COLO829 (cell line): ENCODE measurements around the gene SPEN.
A peak's percentile ranks its signal among the peaks of the same experiment; 100 is the strongest.
"Not testable (repeated sequence)": the region's sequence is repeated elsewhere in the genome, so short reads cannot be mapped to it uniquely, and the experiment has no call there.

Source experiments
- DNase-seq: peaks from one replicate; pipeline ENCODE4 v3.0.0; 2012; ENCODE audit warnings: low spot score

SPEN gene, protein sequence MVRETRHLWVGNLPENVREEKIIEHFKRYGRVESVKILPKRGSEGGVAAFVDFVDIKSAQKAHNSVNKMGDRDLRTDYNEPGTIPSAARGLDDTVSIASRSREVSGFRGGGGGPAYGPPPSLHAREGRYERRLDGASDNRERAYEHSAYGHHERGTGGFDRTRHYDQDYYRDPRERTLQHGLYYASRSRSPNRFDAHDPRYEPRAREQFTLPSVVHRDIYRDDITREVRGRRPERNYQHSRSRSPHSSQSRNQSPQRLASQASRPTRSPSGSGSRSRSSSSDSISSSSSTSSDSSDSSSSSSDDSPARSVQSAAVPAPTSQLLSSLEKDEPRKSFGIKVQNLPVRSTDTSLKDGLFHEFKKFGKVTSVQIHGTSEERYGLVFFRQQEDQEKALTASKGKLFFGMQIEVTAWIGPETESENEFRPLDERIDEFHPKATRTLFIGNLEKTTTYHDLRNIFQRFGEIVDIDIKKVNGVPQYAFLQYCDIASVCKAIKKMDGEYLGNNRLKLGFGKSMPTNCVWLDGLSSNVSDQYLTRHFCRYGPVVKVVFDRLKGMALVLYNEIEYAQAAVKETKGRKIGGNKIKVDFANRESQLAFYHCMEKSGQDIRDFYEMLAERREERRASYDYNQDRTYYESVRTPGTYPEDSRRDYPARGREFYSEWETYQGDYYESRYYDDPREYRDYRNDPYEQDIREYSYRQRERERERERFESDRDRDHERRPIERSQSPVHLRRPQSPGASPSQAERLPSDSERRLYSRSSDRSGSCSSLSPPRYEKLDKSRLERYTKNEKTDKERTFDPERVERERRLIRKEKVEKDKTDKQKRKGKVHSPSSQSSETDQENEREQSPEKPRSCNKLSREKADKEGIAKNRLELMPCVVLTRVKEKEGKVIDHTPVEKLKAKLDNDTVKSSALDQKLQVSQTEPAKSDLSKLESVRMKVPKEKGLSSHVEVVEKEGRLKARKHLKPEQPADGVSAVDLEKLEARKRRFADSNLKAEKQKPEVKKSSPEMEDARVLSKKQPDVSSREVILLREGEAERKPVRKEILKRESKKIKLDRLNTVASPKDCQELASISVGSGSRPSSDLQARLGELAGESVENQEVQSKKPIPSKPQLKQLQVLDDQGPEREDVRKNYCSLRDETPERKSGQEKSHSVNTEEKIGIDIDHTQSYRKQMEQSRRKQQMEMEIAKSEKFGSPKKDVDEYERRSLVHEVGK (N-terminal part only)

GRCh38 chr1:15847100-15847892 is at the start of gene SPEN:
Gene SPEN (plus strand): TSS chr1:15847707. CDS start chr1:15848068, 361 bp downstream.
- DNase-seq: peak; percentile 88

- DNase-seq: peak; percentile 54
Measured at GRCh38 chr1:15799004-15799867, 48.3 kb upstream of the SPEN start.

DNA sequence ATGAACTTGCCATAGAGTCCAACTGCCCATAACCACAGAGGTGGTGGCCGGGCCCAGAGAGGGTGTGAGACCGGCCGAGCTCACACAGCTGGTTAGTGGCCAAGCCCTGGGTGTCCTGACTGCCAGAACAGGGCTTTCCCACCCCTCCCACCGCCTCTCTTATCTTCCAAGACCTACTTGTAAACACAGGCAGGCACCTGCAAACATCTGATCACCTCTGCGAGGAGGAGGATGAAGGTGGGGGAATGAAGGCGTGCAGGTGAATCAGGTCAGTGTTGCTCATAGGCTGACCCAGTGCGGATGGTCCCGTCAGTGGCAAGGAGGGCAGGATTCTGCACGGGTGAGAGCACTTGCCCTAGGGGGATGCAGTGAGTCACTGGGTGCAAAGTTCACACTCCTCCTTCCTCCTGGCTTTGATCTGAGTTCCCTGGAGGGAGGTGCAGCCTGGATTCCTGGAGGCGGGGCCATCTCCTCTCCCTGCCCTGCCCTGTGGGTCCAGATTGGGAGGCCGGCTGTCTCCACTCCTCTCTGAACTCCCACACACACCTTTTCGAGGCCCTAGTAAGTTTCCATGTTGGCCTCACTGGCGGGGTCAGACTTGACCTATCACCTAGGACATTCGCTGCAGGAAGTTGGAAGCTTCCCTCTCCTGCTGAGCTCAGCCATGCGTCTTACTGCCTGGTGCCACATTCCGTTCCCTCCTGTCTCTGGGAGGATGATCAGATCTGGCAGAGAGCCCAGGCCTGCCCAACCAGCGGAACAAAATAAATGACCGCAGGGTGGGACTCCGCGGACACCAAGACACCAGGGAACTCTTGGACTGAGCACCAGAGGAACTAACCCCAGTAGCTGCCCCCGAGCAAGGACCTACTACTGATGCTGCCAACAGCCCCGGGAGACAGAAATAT is 47.3 kb upstream of the SPEN start:
- peak; percentile 75 for DNase-seq

GRCh38 chr1:15802234-15802965 is 45.1 kb upstream of the SPEN start:
- no peak for DNase-seq

- no peak for DNase-seq
Measured at GRCh38 chr1:15803380-15803779, 44.1 kb upstream of the SPEN start.

DNA sequence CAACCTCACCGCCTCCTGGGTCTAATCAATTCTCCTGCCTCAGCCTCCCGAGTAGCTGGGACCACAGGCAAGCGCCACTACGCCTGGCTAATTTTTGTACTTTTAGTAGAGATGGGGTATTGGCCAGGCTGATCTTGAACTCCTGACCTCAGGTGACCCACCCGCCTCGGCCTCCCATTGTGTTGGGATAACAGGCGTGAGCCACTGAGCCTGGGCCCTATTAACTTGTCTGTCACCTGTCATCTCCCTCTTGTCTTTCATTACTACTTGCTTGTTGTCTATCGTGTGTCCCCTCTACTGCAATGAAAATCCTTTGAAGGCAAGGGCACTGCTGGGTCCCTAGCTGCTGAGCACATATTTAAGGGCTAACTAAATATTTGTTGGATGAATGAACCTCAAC is 43.4 kb upstream of the SPEN start:
- no peak for DNase-seq

GRCh38 chr1:15807121-15807520 is 40.4 kb upstream of the SPEN start:
- no peak for DNase-seq

DNA sequence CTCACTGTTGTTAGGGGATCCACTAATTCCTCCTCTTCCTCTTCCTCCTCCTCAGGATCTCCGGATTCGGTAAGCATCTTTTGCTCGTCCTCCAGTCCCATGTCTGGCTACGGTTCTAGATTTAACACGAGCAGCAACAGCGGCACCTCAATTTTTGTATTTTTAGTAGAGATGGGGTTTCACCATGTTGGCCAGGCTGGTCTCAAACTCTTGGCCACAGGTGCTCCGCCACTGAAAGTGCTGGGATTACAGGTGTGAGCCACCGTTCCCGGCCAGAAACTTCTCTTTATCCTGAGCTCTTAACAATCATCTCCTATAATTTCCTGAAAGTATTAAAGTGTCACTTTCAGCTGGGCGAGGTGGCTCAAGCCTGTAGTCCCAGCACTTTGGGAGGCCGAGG is 40.0 kb upstream of the SPEN start, which contains the start of gene UQCRHL:
TSS of gene UQCRHL (minus strand) at position 101 of the 400 bp plus-strand sequence. CDS start at position 101, 0 bp downstream.
- not testable (repeated sequence) for DNase-seq

GRCh38 chr1:15808955-15809354 is 38.6 kb upstream of the SPEN start:
- no peak for DNase-seq

DNA sequence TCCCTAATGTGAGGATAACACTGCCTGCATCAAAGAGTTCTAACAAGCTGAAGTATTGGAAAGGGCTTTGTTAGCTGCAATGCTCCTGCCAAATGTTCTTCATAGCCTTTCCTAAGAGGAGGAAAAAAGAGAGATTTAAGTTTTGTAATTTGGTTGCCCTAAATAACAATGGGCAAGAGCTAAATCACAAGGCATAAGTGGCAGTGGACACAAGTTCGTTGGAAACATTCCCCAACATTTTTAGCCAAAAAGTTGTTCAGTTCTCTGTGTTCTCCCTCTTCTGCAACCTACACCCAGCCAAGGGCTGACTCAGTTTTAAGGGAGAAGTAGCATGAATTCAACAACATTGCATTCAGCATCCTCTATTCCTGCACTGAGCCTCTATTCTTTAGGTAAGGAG is 37.4 kb upstream of the SPEN start:
- DNase-seq: no peak

DNA sequence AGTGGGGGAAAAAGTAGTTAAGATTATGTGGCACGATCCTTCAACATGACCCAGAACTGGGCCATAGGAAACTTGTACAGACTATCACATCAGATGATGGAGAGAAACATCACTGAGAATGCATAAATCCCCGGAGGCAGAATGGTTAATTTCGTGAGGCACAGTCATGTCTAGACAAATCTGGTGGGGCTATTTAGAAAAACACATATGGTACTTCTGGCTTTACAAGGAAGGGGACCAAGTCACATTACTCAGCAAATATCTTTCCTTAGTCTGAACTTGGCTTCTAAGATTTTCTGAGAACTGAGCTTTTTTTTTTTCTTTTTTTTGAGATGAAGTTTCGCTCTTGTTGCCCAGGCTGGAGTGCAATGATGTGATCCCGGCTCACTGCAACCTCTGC is 30.8 kb upstream of the SPEN start:
- DNase-seq: no peak

- DNase-seq: no peak
Measured at GRCh38 chr1:15820478-15820877, 27.0 kb upstream of the SPEN start.

DNA sequence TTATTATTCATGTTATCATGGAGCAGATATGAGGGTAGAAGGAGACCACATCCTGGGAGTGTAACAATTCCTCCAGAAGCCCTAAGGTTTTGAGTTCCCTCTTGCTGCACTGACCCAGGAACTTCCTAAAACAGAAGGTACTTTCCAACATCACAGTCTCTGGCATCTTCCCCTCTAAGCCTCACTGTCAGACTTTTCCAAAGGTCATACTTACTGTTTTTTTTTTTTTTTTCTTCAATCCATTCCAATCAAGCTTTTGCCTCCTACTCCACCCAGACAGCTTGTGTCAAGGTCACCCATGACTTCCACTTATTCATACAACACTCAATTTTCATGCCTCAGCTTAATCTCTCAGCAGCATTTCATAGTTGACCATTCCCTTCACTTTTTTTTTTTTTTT is 21.7 kb upstream of the SPEN start:
- no peak for DNase-seq

DNA sequence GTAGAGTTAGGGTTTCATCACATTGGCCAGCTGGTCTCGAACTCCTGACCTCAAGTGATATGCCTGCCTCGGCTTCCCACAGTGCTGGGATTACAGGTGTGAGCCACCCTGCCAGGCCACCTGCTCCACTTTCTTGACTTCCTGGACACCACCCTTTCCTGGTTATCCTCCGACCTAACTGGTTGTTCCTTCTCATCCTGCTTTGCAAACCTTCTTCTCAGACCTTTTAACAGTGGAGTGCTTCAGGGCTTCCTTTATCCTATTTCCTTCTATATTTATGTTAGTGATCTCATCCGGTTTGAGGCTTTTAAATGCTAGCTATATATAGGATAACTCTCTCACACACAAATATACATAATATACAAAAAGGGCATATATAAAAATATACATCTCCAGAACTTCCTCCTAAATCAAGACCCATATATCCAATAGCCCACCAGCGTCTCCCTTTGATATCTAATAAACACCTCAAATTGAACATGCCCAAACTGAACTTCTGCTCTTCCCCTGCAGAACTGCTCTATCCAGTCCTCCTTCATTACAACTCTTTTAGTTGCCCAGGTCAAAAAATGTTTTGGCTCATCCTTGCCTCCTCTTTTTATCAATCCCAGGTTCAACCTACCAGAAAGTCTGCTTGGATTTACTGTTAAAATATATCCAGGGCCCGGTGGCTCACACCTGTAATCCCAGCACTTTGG is 20.5 kb upstream of the SPEN start:
- no peak for DNase-seq

DNA sequence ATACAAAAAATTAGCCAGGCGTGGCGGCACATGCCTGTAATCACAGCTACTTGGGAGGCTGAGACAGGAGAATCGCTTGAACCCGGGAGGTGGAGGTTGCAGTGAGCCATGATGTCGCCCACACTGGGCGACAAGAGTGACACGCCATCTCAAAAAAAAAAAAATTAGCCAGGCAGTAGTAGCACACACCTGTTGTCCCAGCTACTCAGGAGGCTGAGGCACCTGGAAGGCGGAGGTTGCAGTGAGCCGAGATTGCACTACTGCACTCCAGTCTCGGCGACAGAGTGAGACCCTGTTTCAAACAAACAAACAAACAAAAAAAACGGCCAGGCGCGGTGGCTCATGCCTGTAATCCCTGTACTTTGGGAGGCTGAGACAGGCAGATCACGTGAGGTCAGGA is 19.9 kb upstream of the SPEN start:
- not testable (repeated sequence) for DNase-seq

DNA sequence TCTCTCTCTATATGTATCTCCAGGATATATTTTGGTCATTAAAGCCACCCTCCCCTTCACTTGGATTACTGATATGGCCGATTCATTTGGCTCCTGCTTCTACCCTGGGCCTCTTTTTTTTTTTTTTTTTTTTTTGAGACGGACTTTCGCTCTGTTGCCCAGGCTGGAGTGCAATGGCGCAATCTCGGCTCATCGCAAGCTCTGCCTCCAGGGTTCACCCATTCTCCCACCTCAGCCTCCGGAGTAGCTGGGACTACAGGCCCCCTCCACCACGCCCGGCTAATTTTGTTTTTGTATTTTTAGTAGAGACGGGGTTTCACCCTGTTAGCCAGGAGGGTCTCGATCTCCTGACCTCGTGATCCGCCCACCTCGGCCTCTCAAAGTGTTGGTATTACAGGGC is 18.6 kb upstream of the SPEN start:
- DNase-seq: not testable (repeated sequence)

GRCh38 chr1:15830258-15830657 is 17.2 kb upstream of the SPEN start:
- DNase-seq: no peak

DNA sequence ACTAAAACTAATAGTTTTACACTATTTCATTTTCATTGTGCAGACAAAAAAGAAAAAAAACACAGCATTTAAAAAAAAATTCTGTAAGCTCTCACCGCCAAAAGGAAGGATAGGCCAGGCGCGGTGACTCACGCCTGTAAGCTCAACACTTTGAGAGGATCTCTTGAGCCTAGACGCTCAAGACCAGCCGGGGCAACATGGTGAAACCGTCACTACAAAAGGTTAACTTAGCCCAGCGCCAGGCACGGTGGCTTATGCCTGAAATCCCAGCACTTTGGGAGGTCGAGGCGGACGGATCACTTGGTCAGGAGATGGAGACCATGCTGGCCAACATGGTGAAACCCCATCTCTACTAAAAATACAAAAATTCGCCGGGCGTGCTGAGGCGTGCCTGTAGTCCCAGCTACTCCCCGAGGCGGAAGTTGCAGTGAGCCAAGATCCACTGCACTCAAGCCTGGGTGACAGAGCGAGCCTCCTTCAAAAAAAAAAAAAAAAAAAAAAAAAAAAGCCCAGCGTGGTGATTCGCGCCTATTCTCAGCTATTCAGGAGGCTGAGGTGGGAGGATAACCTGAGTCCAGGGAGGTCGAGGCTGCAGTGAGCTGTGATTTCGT is 14.3 kb upstream of the SPEN start:
- DNase-seq: no peak
